KMS-11 (cell line): ENCODE data around the gene TBR1.

Experiments used
- H2AFZ ChIP-seq: fragments of 200-600 bp; sonication (generic); 2 replicates; pipeline ENCODE4 v1.6.1; 2016; ENCODE audit warnings: antibody characterized with exemption, mixed run types, low read depth
- H3K27ac ChIP-seq: fragments of 200-600 bp; sonication (generic); 2 replicates; pipeline ENCODE4 v1.6.1; 2016; ENCODE audit warnings: mild to moderate bottlenecking, mixed run types
- H3K27me3 ChIP-seq: fragments of 200-600 bp; sonication (generic); 2 replicates; pipeline ENCODE4 v1.6.1; 2017; ENCODE audit warnings: mild to moderate bottlenecking, low read depth, mixed run types, moderate library complexity; ENCODE audit not compliant: insufficient read depth
- H3K36me3 ChIP-seq: fragments of 200-600 bp; sonication (generic); 2 replicates; pipeline ENCODE4 v1.6.1; 2017; ENCODE audit warnings: mild to moderate bottlenecking, mixed run types; ENCODE audit not compliant: insufficient read depth
- H3K4me1 ChIP-seq: fragments of 200-600 bp; sonication (generic); 2 replicates; pipeline ENCODE4 v1.6.1; 2016; ENCODE audit warnings: mild to moderate bottlenecking, low read depth, mixed run types; ENCODE audit not compliant: poor library complexity, severe bottlenecking
- H3K4me2 ChIP-seq: fragments of 200-600 bp; sonication (generic); 2 replicates; pipeline ENCODE4 v1.7.0; 2016; ENCODE audit warnings: mild to moderate bottlenecking, mixed run types
- H3K4me3 ChIP-seq: fragments of 200-600 bp; sonication (generic); IDR thresholded peaks from 2 replicates; pipeline ENCODE4 v1.6.1; 2017; ENCODE audit warnings: low read depth, low read length, mixed read lengths; ENCODE audit not compliant: insufficient read depth
- H3K79me2 ChIP-seq: fragments of 200-600 bp; sonication (generic); 2 replicates; pipeline ENCODE4 v1.6.1; 2016; ENCODE audit warnings: low read depth, mixed run types; ENCODE audit not compliant: insufficient read depth
- H3K9ac ChIP-seq: fragments of 200-600 bp; sonication (generic); 2 replicates; pipeline ENCODE4 v1.6.1; 2016; ENCODE audit warnings: mild to moderate bottlenecking, mixed run types
- H4K20me1 ChIP-seq: fragments of 200-600 bp; sonication (generic); 2 replicates; pipeline ENCODE4 v1.6.1; 2016; ENCODE audit warnings: mild to moderate bottlenecking, mixed run types; ENCODE audit not compliant: insufficient read depth
- TF ChIP-seq, protein P1 (sequence below): fragments of 200-600 bp; sonication (generic); conservative IDR thresholded peaks from 2 replicates; pipeline ENCODE4 v1.6.1; 2017; ENCODE audit warnings: low read depth, mild to moderate bottlenecking, antibody characterized with exemption, low read length, moderate library complexity, mixed read lengths

The TBR1 gene

DNA sequence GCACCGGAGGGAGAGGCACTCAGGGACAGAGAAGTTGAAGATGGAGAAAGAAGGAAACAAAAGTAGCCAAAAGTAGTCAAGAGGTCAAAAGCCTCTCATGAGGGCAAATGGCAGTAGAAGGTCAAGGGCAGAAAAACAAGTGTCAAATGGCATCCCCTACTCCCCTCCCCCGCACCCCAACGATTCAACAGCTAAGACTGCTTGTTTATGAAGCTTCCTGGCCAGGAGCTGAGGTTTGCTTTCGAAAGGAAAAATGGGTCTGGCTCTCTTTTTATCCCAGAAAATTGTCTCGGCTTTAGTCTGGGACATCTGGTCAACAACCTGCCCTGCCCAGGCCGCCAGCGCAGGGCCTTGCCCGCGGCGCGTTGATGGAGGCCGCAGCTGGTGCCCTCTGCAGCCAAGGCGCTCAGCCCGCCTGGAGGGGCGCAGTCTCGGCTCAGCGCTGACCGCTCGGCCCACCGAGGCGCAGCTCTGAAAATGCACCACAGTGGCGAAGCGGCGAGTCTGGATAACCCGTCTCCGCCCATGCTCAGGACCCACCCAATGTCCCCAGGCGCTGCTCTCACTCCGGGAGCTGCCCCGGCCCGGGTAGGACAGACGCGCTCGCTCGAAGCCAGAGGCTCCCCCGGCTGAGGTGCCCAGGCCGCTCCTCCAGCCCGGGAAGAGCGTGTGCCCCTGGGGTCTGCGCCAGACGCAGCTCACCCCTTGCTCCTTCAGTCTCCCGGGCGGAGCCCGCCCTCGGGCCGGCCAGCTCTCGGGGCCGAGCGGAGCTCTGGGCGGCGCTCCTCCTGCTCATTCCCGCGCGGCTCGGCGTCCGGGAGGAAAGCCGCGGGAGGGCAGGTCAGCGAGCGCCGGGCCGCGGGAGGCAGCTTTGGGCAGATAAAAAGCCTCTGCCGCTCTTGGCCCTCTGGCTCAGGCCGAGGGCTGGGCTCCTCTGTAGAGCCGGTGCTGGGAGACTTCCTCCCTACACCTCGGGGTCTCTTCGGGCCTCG, 1.8 kb upstream of the TBR1 start:
- Histone ChIP-seq H3K4me1 (peaks cover 20% of the 10 kb centered on the region), H2AFZ (no peak overlapping the region), H3K27ac (no peak overlapping the region), H3K27me3 (no peaks in the 10 kb centered on the region), H4K20me1 (no peaks in the 10 kb centered on the region), H3K79me2 (no peaks in the 10 kb centered on the region), H3K4me2 (no peak overlapping the region), H3K36me3 (no peaks in the 10 kb centered on the region), H3K9ac (no peak overlapping the region), H3K4me3 (no peak overlapping the region)
- TF ChIP-seq, protein P1, sequence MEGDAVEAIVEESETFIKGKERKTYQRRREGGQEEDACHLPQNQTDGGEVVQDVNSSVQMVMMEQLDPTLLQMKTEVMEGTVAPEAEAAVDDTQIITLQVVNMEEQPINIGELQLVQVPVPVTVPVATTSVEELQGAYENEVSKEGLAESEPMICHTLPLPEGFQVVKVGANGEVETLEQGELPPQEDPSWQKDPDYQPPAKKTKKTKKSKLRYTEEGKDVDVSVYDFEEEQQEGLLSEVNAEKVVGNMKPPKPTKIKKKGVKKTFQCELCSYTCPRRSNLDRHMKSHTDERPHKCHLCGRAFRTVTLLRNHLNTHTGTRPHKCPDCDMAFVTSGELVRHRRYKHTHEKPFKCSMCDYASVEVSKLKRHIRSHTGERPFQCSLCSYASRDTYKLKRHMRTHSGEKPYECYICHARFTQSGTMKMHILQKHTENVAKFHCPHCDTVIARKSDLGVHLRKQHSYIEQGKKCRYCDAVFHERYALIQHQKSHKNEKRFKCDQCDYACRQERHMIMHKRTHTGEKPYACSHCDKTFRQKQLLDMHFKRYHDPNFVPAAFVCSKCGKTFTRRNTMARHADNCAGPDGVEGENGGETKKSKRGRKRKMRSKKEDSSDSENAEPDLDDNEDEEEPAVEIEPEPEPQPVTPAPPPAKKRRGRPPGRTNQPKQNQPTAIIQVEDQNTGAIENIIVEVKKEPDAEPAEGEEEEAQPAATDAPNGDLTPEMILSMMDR: no peak

DNA sequence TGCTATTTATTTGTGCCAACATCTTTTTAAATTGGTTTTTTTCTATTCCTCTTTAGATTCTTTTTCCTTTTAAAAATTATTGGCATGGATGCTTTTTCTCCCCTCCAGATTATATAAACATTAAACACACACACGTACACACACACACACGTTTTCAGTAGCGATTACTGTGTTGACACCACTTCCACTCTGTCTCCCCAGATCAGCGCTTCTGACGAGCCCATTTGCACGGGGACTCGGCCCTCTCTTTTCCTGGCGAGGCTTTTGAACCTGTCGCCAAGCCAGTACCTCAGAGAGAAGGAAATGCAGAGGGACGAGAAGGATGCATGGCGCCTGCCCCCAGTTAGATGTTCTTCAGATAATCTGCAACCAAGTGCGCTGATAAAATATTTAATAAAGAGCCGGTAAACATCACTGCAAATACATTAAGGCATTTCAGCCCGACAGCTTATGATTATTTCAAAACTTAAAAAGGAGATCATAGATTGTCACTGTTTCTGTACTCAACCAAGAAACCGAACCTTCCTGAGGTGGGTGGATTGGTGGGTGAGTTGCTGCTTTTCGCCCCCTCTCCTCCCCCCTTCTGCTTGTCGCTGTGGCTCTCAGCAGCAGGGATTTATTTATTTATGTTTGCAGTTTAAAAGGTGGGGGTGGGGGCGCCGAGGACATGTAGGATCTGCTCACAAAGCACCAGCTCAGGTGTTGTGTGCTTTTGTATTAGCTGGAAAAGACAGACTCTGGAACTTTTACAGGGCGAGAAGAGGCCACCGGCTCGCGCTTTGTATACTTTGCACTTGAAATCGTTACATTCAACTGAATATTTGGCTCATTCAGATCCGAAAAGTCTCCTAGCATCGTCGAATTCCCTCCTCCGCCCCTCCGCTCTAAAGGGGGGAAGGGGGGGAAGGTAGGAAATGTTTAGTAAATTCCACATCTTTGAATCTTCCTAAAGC, 787 bp upstream of the TBR1 start:
- Histone ChIP-seq H3K4me2 (no peak overlapping the region), H3K4me1 (peaks cover 20% of the 10 kb centered on the region), H3K36me3 (no peaks in the 10 kb centered on the region), H3K27me3 (no peaks in the 10 kb centered on the region), H3K4me3 (no peak overlapping the region), H3K9ac (no peak overlapping the region), H3K27ac (no peak overlapping the region), H3K79me2 (no peaks in the 10 kb centered on the region), H4K20me1 (no peaks in the 10 kb centered on the region), H2AFZ (no peak overlapping the region)
- TF ChIP-seq, protein P1: no peak

DNA sequence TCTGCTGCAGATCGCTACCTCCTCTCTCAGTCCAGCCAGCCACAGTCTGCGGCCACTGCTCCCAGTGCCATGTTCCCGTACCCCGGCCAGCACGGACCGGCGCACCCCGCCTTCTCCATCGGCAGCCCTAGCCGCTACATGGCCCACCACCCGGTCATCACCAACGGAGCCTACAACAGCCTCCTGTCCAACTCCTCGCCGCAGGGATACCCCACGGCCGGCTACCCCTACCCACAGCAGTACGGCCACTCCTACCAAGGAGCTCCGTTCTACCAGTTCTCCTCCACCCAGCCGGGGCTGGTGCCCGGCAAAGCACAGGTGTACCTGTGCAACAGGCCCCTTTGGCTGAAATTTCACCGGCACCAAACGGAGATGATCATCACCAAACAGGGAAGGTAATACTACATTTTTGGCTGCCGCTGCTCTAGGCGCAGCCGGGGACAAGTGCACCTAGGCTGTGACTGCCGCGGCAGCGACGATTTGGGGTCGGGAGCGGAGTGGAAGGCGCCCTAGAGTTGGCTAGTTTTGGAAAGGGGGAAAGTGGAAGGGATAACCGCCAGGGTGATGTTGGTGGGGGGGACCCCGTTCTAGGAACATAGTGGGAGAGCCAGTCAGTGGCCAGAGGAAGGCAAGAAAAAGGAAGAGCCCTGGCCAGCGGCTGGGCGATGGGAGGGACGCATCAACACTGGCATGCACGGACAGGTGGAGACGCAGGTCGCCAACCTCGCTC, 776 bp downstream of the TBR1 start:
- H3K4me2 ChIP-seq: no peak overlapping the region
- no peaks in the 10 kb centered on the region for H3K79me2 ChIP-seq
- peaks cover 9% of the 10 kb centered on the region for H3K4me1 ChIP-seq
- no peak overlapping the region for H3K9ac ChIP-seq
- no peaks in the 10 kb centered on the region for H3K27me3 ChIP-seq
- H3K36me3 ChIP-seq: no peaks in the 10 kb centered on the region
- no peak overlapping the region for H3K27ac ChIP-seq
- H4K20me1 ChIP-seq: no peaks in the 10 kb centered on the region
- no peak overlapping the region for H3K4me3 ChIP-seq
- TF ChIP-seq, protein P1: no peak
- no peak overlapping the region for H2AFZ ChIP-seq
